GM12872 (cell line): Measurements from ENCODE around the gene PTPRC.

ENCODE experiments used
- TF ChIP-seq, protein P1 (sequence below): IDR thresholded peaks from 3 replicates; pipeline ENCODE4 v1.5.1; 2011; ENCODE audit warnings: low read depth, mild to moderate bottlenecking, low read length, moderate library complexity; ENCODE audit not compliant: insufficient read depth

The PTPRC gene

DNA sequence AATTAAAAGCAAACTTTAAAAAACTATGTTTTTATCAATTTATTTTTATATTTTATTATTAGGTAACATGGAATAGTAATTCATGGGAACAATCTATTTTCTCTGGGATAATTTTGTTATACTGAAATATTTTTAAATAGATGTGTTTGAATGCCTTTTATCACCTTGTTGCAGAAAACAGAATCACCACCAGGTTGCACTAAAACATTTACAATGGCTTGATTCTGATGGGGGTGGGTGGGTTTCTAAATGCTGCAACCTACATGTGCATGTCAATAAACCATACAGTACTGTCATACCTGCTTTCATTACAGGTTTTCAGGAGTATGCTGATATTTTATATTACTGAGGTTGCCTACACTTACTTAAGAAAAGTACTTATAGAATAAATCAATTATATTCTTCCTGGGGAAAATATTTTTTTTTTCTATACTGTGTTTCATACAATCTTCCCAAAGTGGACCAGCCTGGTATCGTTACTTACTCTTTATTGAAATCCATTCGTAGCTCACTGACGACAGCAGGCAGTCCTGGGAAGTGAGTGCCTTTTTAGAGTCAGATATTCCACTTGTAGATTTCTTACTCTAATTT is 132.8 kb downstream of the PTPRC start:
- TF ChIP-seq, protein P1, sequence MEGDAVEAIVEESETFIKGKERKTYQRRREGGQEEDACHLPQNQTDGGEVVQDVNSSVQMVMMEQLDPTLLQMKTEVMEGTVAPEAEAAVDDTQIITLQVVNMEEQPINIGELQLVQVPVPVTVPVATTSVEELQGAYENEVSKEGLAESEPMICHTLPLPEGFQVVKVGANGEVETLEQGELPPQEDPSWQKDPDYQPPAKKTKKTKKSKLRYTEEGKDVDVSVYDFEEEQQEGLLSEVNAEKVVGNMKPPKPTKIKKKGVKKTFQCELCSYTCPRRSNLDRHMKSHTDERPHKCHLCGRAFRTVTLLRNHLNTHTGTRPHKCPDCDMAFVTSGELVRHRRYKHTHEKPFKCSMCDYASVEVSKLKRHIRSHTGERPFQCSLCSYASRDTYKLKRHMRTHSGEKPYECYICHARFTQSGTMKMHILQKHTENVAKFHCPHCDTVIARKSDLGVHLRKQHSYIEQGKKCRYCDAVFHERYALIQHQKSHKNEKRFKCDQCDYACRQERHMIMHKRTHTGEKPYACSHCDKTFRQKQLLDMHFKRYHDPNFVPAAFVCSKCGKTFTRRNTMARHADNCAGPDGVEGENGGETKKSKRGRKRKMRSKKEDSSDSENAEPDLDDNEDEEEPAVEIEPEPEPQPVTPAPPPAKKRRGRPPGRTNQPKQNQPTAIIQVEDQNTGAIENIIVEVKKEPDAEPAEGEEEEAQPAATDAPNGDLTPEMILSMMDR: peak; percentile 45; the same call in 2 of the 3 replicates

DNA sequence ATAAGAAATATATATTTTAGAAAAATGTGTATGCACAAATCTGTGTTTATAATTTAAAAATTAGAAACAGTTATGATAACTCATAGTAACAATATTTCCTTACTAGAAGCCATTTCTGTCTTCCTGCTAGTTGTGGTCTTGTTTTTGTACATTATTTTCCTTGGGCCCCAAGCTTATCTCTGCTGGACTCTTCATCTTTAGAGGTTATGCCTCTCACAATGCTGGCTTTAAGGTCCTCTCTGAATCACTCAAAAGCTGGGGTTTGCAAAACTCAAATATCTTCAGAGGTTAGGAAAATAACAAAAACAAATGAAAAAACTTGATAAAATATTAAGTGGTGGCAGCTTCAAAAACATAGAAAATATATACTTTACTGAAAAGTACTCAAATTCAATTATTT is 133.8 kb downstream of the PTPRC start:
- TF ChIP-seq, protein P1: no peak

DNA sequence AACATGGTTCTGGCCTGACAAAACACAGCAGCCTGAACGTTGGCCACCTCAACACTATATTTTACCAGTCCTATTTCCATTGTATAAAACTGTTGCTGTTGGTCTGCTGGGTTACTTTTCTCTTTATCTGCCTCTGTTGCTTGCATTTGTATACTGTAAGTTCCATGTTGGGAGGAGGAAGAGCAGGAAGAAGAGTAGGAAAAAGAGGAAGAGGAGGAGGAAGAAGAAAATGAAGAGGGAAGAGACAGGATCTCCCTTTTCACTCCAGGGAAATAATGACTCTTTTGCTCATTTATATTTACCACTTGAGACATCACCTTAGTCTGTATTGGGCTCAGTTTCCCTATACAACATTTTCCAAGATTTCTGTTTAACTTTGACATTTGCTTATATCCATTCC is 134.2 kb downstream of the PTPRC start:
- TF ChIP-seq, protein P1: no peak

DNA sequence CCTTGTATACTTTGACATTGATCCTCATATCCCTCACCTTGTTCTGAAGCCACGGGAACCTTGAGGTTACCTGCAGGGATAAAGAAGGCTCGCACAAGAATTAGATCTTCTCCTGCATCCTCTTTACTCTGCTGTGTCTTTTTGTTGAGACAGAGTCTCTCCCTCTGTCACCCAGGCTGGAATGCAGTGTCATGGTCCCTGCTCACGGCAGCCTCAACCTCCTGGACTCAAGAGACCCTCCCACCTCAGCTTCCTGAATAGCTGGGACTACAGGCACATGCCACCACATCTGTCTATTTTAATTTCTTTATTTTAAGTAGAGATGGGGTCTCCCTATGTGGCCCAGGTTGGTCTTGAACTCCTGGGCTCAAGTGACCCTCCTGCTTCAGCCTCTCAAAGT is 134.7 kb downstream of the PTPRC start:
- TF ChIP-seq, protein P1: no peak

DNA sequence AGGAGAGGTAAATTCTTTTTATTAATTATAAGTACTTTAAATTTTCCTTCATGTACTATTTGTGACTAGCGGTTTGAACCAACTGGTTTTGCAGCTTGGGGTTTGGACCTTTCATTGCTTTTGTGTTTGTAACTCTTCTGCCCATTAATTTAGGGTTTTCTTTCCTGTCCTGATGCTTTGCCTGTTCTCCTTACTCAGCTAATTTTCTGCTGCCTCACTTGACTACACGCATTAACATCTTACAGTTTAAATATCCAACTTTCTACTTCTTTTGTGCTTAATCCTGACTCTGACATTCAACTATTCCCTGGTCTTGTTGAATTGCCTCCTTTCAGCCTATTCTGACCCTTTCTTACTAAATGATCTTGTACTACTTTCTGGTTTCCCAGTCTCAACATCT is 135.6 kb downstream of the PTPRC start:
- TF ChIP-seq, protein P1: no peak

DNA sequence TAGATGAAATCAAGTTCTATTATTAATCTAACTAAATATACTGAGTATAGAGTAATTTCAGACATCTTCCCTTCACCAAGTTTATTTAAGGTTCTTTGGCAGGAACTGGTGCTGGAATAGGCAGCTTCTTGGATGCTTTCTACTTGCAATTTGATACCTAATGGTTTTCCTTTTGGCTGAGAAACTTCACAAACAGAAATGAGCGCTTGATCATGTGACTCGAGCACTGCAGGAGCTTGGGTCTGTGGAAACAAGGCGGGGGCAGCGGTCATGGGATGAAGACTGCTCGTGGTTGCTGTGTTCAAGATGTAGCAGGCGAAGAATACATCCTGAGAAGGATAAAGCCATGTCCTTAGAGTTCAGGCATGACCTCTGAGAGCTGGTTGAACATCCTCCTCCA is 136.8 kb downstream of the PTPRC start:
- TF ChIP-seq, protein P1: no peak

DNA sequence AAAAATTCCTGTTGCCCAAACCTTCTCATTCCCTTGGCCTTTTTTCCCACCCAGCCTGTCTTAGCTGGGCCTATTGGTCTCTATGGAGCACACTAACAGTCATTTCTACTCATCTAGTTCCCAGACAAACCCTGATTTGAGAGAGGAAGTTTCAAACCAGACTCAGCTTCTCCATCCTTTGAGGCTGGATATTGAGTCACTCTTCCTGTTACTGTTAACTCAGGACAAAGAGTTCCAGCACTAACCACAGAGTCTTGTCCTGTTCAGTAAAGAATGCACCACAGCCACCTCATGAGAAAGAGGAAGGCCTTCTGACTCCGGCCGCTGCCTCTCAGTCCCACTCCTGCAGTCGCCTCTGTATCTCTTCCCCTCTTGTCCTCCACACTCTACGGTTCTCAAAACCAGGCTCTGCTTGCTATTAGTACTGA is 137.8 kb downstream of the PTPRC start:
- TF ChIP-seq, protein P1: no peak
